C4-2B (cell line): Measurements from ENCODE around the gene CNN3.

Source experiments
- H3K27ac ChIP-seq: fragments of 450-650 bp; 2 replicates; pipeline ENCODE4 v1.5.1; 2017
- CTCF ChIP-seq: fragments of 450-650 bp; conservative IDR thresholded peaks from 2 replicates; pipeline ENCODE4 v1.5.1; 2017; ENCODE audit warnings: mild to moderate bottlenecking
- ZFX ChIP-seq: fragments of 450-650 bp; IDR thresholded peaks from 2 replicates; pipeline ENCODE4 v1.6.1; 2017

The CNN3 gene

GRCh38 chr1:94862718-94863117 is 64.2 kb downstream of the CNN3 start:
- TF ChIP-seq CTCF (no peak), ZFX (no peak)
- H3K27ac ChIP-seq = no peak overlapping the region

GRCh38 chr1:94859174-94859573 is 67.7 kb downstream of the CNN3 start:
- H3K27ac ChIP-seq = no peak overlapping the region
- TF ChIP-seq ZFX (no peak), CTCF (no peak)

- no peak overlapping the region for H3K27ac ChIP-seq
- TF ChIP-seq ZFX = no peak
- TF ChIP-seq CTCF = no peak
These were observed 68.6 kb downstream of the CNN3 start for GRCh38 chr1:94858276-94858675.

- no peak overlapping the region for H3K27ac ChIP-seq
- TF ChIP-seq CTCF (no peak), ZFX (no peak)
These were observed 70.0 kb downstream of the CNN3 start for GRCh38 chr1:94856868-94857267.

GRCh38 chr1:94856004-94856403 is 70.9 kb downstream of the CNN3 start:
- no peak overlapping the region for H3K27ac ChIP-seq
- TF ChIP-seq ZFX = no peak
- TF ChIP-seq CTCF = no peak

GRCh38 chr1:94855307-94855700 is 71.6 kb downstream of the CNN3 start:
- H3K27ac ChIP-seq = no peak overlapping the region
- TF ChIP-seq CTCF = no peak
- TF ChIP-seq ZFX = no peak

- TF ChIP-seq CTCF = peak; percentile 93
- TF ChIP-seq ZFX = no peak
- H3K27ac ChIP-seq = no peak overlapping the region
These were observed 72.2 kb downstream of the CNN3 start for GRCh38 chr1:94854458-94855306.
